Amniotic epithelial cell (primary cell): ENCODE data around the gene PPP1R7.
A peak's percentile ranks its signal among the peaks of the same experiment; 100 is the strongest.
"Not testable (repeated sequence)": the region's sequence is repeated elsewhere in the genome, so short reads cannot be mapped to it uniquely, and the experiment has no call there.

ENCODE experiments used
- DNase-seq: peaks from one replicate; pipeline ENCODE4 v3.0.0-alpha.2; 2010; ENCODE audit warnings: low read depth

Gene PPP1R7, protein sequence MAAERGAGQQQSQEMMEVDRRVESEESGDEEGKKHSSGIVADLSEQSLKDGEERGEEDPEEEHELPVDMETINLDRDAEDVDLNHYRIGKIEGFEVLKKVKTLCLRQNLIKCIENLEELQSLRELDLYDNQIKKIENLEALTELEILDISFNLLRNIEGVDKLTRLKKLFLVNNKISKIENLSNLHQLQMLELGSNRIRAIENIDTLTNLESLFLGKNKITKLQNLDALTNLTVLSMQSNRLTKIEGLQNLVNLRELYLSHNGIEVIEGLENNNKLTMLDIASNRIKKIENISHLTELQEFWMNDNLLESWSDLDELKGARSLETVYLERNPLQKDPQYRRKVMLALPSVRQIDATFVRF

GRCh38 chr2:241149925-241150659, at the start of gene PPP1R7:
PPP1R7 (plus strand) TSS chr2:241150467; CDS start chr2:241150496, 29 bp downstream.
- peak; percentile 89 for DNase-seq

- peak; percentile 74 for DNase-seq
Measured at GRCh38 chr2:241102239-241102803, 47.9 kb upstream of the PPP1R7 start, which contains the start of gene MTERF4. MTERF4 (minus strand) TSS chr2:241102287; CDS start chr2:241102273, 14 bp downstream.

- DNase-seq, result no peak
Measured at GRCh38 chr2:241103176-241103595, 47.1 kb upstream of the PPP1R7 start.

- DNase-seq, result not testable (repeated sequence)
Measured at GRCh38 chr2:241104611-241105010, 45.7 kb upstream of the PPP1R7 start.

GRCh38 chr2:241105641-241106040, 44.6 kb upstream of the PPP1R7 start:
- no peak for DNase-seq

GRCh38 chr2:241107031-241107783, 43.1 kb upstream of the PPP1R7 start:
- DNase-seq, result no peak

- DNase-seq, result no peak
Measured at GRCh38 chr2:241108271-241109209, 41.7 kb upstream of the PPP1R7 start.

GRCh38 chr2:241109210-241110088, 40.8 kb upstream of the PPP1R7 start:
- no peak for DNase-seq

DNA sequence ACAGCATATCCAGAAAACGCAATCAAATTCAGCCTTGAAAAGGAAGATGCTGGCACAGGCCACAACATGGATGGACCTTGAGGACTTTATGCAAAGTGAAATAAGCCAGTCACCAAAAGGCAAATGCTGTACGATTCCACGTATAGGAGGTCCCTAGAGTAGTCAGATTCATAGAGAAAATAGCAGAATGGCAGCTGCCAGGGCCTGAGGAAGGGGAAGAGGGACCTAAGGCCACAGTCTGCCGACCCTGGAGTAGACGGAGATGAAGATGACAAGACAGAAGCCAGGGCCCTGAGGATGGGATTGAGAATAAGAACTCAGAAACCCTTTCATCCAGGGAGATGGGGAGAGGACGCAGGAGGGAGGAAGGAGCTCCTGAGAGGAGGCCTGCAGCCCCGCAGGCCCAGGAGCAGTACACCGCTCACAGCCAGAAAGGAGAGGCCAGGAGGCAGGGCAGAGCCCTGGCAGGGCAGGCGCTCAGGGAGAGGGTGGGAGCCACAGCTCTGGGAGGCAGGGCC, 40.1 kb upstream of the PPP1R7 start:
- DNase-seq, result no peak

DNA sequence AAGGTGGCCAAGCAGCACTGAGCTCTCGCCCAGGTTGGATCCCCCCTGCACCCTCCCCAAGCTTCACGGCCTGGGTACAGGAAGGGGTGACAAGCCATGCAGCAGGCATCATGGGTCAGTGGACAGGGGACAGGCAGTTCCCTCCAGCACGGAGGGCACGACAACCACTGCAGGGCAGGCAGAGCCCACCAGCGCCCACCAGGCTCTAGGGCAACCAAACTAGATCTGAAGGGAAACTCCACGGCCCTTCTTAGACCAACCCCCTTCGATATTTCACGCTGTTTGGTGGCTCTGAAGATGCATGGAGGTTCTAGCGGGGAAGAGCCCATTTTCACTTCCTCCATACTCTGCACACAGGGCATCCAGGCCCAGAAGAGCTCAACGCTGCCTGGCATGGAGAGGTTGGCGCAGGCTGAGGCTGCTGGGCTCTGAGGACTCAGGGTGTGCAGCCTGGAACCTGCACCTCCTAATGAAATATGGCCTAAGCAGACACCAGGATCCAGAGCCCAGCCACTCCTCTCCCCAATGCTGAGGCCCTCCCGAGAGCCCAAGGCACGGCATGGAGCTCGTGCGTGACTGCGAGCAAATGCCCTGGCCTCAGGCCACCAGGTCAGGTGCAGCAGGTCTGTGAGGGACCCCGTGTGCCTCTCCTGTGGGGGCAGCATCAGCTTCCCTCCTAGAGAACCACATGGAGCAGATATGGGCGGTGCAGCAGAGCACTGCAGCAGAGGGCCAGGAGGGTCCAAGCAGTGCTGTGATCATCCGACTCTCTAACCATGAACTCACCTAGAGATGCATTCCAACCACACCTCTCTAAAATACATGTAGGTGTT, 39.4 kb upstream of the PPP1R7 start:
- no peak for DNase-seq

- no peak for DNase-seq
Measured at GRCh38 chr2:241111440-241111805, 38.8 kb upstream of the PPP1R7 start.

GRCh38 chr2:241112046-241112445, 38.2 kb upstream of the PPP1R7 start:
- DNase-seq, result no peak

DNA sequence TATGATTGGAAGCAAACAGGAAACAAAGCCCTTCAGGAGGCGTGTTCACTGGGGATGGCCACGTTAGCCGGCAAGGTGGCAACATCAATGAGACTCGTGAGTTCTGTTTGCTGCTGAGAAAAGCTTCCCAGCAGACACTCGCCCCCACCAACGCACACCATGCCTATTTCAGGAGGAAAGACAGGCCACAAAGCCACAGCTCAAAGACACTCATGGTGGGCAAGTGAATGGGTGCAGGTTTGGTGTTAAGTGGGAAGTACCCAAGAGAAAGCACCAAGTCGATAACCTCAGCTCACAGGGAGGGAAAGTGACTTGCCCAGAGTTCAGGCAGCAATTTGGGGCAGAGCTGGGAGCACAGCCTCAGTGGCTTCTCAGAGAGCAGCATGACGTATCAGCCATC, 37.7 kb upstream of the PPP1R7 start:
- DNase-seq, result no peak

- no peak for DNase-seq
Measured at GRCh38 chr2:241114836-241115235, 35.4 kb upstream of the PPP1R7 start.

GRCh38 chr2:241115361-241115760, 34.9 kb upstream of the PPP1R7 start:
- DNase-seq, result no peak

GRCh38 chr2:241116606-241117560, 33.4 kb upstream of the PPP1R7 start:
- no peak for DNase-seq

- no peak for DNase-seq
Measured at GRCh38 chr2:241118737-241119505, 31.3 kb upstream of the PPP1R7 start.
